GM23338 (cell line): ENCODE measurements around the gene ENOSF1. TPM values are rescaled to one million over a fixed set of nuclear protein-coding genes. Genes with fewer than 3 reads are reported as not detected.

Experiments used
- ATAC-seq: fragments of 200-7000 bp; cut with Tn5 transposase; 3 replicates; pipeline ENCODE4 v1.9.1; 2020
- DNase-seq: peaks from one replicate; pipeline ENCODE4 v3.0.0-alpha.2; 2015; ENCODE audit warnings: low spot score
- H2AFZ ChIP-seq: fragments of 200-600 bp; sonication (generic); 2 replicates; pipeline ENCODE4 v1.8.0; 2016; ENCODE audit warnings: antibody characterized with exemption, mild to moderate bottlenecking, moderate library complexity
- H3F3A ChIP-seq: fragments of 200-600 bp; sonication (generic); replicated peaks from 2 replicates; pipeline ENCODE4 v1.8.0; 2017; ENCODE audit warnings: antibody characterized with exemption, mixed run types, low read depth
- H3K27ac ChIP-seq: fragments of 200-600 bp; sonication (generic); 2 replicates; pipeline ENCODE4 v1.6.1; 2016; ENCODE audit warnings: low read depth
- H3K27me3 ChIP-seq: fragments of 200-600 bp; sonication (generic); 2 replicates; pipeline ENCODE4 v1.8.0; 2016; ENCODE audit warnings: mild to moderate bottlenecking, mixed run types, moderate library complexity; ENCODE audit not compliant: insufficient read depth
- H3K36me3 ChIP-seq: fragments of 200-600 bp; sonication (generic); 2 replicates; pipeline ENCODE4 v1.8.0; 2016; ENCODE audit warnings: mild to moderate bottlenecking; ENCODE audit not compliant: insufficient read depth
- H3K4me1 ChIP-seq: fragments of 200-600 bp; sonication (generic); 2 replicates; pipeline ENCODE4 v1.8.0; 2016; ENCODE audit warnings: mild to moderate bottlenecking, moderate library complexity; ENCODE audit not compliant: insufficient read depth
- H3K4me2 ChIP-seq: fragments of 200-600 bp; sonication (generic); 2 replicates; pipeline ENCODE4 v1.7.1; 2017; ENCODE audit warnings: mixed run types
- H3K4me3 ChIP-seq: fragments of 200-600 bp; sonication (generic); 2 replicates; pipeline ENCODE4 v1.6.1; 2016; ENCODE audit warnings: mixed run types
- H3K79me2 ChIP-seq: fragments of 200-600 bp; sonication (generic); replicated peaks from 2 replicates; pipeline ENCODE4 v1.8.0; 2017; ENCODE audit warnings: mild to moderate bottlenecking; ENCODE audit not compliant: insufficient read depth
- H3K9me2 ChIP-seq: fragments of 200-600 bp; sonication (generic); 2 replicates; pipeline ENCODE4 v1.8.0; 2017; ENCODE audit not compliant: insufficient read depth
- H4K20me1 ChIP-seq: fragments of 200-600 bp; sonication (generic); replicated peaks from 2 replicates; pipeline ENCODE4 v1.8.0; 2017; ENCODE audit warnings: mild to moderate bottlenecking; ENCODE audit not compliant: insufficient read depth
- H3K27ac Mint-ChIP-seq: 2 replicates; pipeline ENCODE4 v1.8.0; 2020; ENCODE audit warnings: inconsistent platforms, mild to moderate bottlenecking, moderate library complexity, mixed read lengths
- H3K27me3 Mint-ChIP-seq: 3 replicates; pipeline ENCODE4 v1.8.0; 2022; ENCODE audit warnings: low read depth, mild to moderate bottlenecking, moderate library complexity, mixed read lengths, inconsistent platforms; ENCODE audit not compliant: insufficient read depth, poor library complexity
- H3K36me3 Mint-ChIP-seq: 3 replicates; pipeline ENCODE4 v1.8.0; 2021; ENCODE audit warnings: low read depth, mild to moderate bottlenecking, inconsistent platforms, moderate library complexity, mixed read lengths
- H3K4me1 Mint-ChIP-seq: 3 replicates; pipeline ENCODE4 v1.8.0; 2020; ENCODE audit warnings: mild to moderate bottlenecking, inconsistent platforms, mixed read lengths
- H3K4me3 Mint-ChIP-seq: 3 replicates; pipeline ENCODE4 v1.8.0; 2021; ENCODE audit warnings: moderate library complexity, mild to moderate bottlenecking, inconsistent platforms, mixed read lengths
- H3K9me3 Mint-ChIP-seq: 3 replicates; pipeline ENCODE4 v1.8.0; 2020; ENCODE audit warnings: moderate library complexity, mild to moderate bottlenecking, inconsistent platforms, mixed read lengths
- CREB1 ChIP-seq: fragments of 250-450 bp; sonication (Bioruptor Pico); IDR thresholded peaks from 2 replicates; pipeline ENCODE4 v1.5.0; 2020; ENCODE audit warnings: low read depth, mild to moderate bottlenecking, moderate library complexity
- EZH2 ChIP-seq: fragments of 200-600 bp; sonication (generic); IDR thresholded peaks from one replicate; pipeline ENCODE4 v1.8.0; 2017; ENCODE audit warnings: antibody characterized with exemption, mild to moderate bottlenecking, low read depth; ENCODE audit not compliant: unreplicated experiment
- EZH2phosphoT487 ChIP-seq: fragments of 200-600 bp; sonication (generic); IDR thresholded peaks from one replicate; pipeline ENCODE4 v1.8.1; 2018; ENCODE audit warnings: antibody characterized with exemption; ENCODE audit not compliant: unreplicated experiment
- JUNB ChIP-seq: IDR thresholded peaks from one replicate; pipeline ENCODE4 v1.6.1; 2016; ENCODE audit warnings: antibody characterized with exemption; ENCODE audit not compliant: unreplicated experiment
- NANOG ChIP-seq: IDR thresholded peaks from 2 replicates; pipeline ENCODE4 v1.6.1; 2016; ENCODE audit warnings: antibody characterized with exemption, borderline replicate concordance
- POLR2AphosphoS5 ChIP-seq: IDR thresholded peaks from 2 replicates; pipeline ENCODE4 v1.6.1; 2016; ENCODE audit warnings: antibody characterized with exemption, low read depth
- REST ChIP-seq: IDR thresholded peaks from one replicate; pipeline ENCODE4 v1.6.1; 2018; ENCODE audit warnings: antibody characterized with exemption; ENCODE audit not compliant: unreplicated experiment
- STAT1 ChIP-seq: IDR thresholded peaks from one replicate; pipeline ENCODE4 v1.6.1; 2016; ENCODE audit warnings: antibody characterized with exemption; ENCODE audit not compliant: unreplicated experiment
- ZNF114 ChIP-seq: fragments of 250-450 bp; sonication (Bioruptor Pico); IDR thresholded peaks from 2 replicates; pipeline ENCODE4 v1.5.0; 2020; ENCODE audit warnings: mild to moderate bottlenecking, moderate library complexity
- ZNF331 ChIP-seq: fragments of 250-450 bp; sonication (Bioruptor Pico); IDR thresholded peaks from 2 replicates; pipeline ENCODE4 v1.5.0; 2020; ENCODE audit warnings: low read depth, mild to moderate bottlenecking, moderate library complexity
- ZNF462 ChIP-seq: fragments of 250-450 bp; sonication (Bioruptor Pico); IDR thresholded peaks from 2 replicates; pipeline ENCODE4 v1.5.0; 2020; ENCODE audit warnings: mild to moderate bottlenecking, moderate library complexity
- polyA plus RNA-seq: library from polyadenylated mRNA; unstranded; fragments of >200 nt; fragmentation: Nextera tagmentation; extraction: Ambion mirVana; gene quantifications from 2 replicates; pipeline ENCODE4 v1.2.1, GENCODE V29; 2016
- total RNA-seq: library from RNA; depleted of rRNA; stranded (reverse); fragments of >200 nt; shearing (Covaris generic); gene quantifications from 2 replicates; pipeline ENCODE4 v1.2.3, GENCODE V29; 2014
- TF ChIP-seq, protein P1 (sequence below), 2 experiments: fragments of 200-600 bp in 1 of 2; sonication (generic) in 1 of 2; conservative IDR thresholded peaks; 2 replicates each; pipeline versions ENCODE4 v1.5.1 to v1.6.1; 2016 to 2017; ENCODE audit warnings: antibody characterized with exemption in 2 of 2, low read depth in 2 of 2, mild to moderate bottlenecking in 2 of 2, moderate library complexity in 1 of 2
- TF ChIP-seq, protein P2 (sequence below): IDR thresholded peaks from 2 replicates; pipeline ENCODE4 v1.6.1; 2016; ENCODE audit warnings: antibody characterized with exemption

ENOSF1 gene
- total and polyA plus RNA-seq, 2 experiments from 2014 or later, result 30.1 to 36.4 TPM

GRCh38 chr18:676736-677135 lies 35.7 kb downstream of the ENOSF1 start:
- Mint-ChIP-seq H3K27me3 (peaks cover 21% of the 10 kb centered on the region), H3K9me3 (no peaks in the 10 kb centered on the region), H3K36me3 (peaks cover 83% of the 10 kb centered on the region), H3K27ac (no peak overlapping the region), H3K4me3 (no peak overlapping the region), H3K4me1 (peaks cover 7% of the 10 kb centered on the region; the same call in 2 of the 3 replicates)
- H3K4me2 ChIP-seq, result no peak overlapping the region
- H3K9me2 ChIP-seq, result no peaks in the 10 kb centered on the region
- no peak overlapping the region for H3K4me3 ChIP-seq
- no peaks in the 10 kb centered on the region; the same call in 1 of the 2 replicates for H3F3A ChIP-seq
- no peaks in the 10 kb centered on the region for H3K27me3 ChIP-seq
- H2AFZ ChIP-seq, result no peak overlapping the region
- H3K79me2 ChIP-seq, result no peaks in the 10 kb centered on the region
- peaks cover 36% of the 10 kb centered on the region for H3K36me3 ChIP-seq
- H4K20me1 ChIP-seq, result no peaks in the 10 kb centered on the region; the same call in 1 of the 2 replicates
- no peak for DNase-seq
- TF ChIP-seq, protein P1, sequence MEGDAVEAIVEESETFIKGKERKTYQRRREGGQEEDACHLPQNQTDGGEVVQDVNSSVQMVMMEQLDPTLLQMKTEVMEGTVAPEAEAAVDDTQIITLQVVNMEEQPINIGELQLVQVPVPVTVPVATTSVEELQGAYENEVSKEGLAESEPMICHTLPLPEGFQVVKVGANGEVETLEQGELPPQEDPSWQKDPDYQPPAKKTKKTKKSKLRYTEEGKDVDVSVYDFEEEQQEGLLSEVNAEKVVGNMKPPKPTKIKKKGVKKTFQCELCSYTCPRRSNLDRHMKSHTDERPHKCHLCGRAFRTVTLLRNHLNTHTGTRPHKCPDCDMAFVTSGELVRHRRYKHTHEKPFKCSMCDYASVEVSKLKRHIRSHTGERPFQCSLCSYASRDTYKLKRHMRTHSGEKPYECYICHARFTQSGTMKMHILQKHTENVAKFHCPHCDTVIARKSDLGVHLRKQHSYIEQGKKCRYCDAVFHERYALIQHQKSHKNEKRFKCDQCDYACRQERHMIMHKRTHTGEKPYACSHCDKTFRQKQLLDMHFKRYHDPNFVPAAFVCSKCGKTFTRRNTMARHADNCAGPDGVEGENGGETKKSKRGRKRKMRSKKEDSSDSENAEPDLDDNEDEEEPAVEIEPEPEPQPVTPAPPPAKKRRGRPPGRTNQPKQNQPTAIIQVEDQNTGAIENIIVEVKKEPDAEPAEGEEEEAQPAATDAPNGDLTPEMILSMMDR (conservative IDR thresholded peaks at IDR 0.05; ENCODE audit: low read depth in 2 of 2), result no peak
- TF ChIP-seq STAT1 (no peak), CREB1 (no peak), ZNF114 (no peak), POLR2AphosphoS5 (no peak), EZH2phosphoT487 (no peak), ZNF331 (CRISPR knock-in tag) (no peak), JUNB (no peak), REST (no peak), EZH2 (no peak), ZNF462 (CRISPR knock-in tag) (no peak), NANOG (no peak)
- TF ChIP-seq, protein P2, sequence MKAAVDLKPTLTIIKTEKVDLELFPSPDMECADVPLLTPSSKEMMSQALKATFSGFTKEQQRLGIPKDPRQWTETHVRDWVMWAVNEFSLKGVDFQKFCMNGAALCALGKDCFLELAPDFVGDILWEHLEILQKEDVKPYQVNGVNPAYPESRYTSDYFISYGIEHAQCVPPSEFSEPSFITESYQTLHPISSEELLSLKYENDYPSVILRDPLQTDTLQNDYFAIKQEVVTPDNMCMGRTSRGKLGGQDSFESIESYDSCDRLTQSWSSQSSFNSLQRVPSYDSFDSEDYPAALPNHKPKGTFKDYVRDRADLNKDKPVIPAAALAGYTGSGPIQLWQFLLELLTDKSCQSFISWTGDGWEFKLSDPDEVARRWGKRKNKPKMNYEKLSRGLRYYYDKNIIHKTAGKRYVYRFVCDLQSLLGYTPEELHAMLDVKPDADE, result no peak
- no peak for ATAC-seq
- H3K27ac ChIP-seq, result 0 out of 2 replicates have a peak overlapping the region, but pooled peaks have one; percentile 19
- no peaks in the 10 kb centered on the region for H3K4me1 ChIP-seq
